ENCODE data around the gene NUDT9.
"Not testable (repeated sequence)": the region's sequence is repeated elsewhere in the genome, so short reads cannot be mapped to it uniquely, and the experiment has no call there.

The NUDT9 gene

DNA sequence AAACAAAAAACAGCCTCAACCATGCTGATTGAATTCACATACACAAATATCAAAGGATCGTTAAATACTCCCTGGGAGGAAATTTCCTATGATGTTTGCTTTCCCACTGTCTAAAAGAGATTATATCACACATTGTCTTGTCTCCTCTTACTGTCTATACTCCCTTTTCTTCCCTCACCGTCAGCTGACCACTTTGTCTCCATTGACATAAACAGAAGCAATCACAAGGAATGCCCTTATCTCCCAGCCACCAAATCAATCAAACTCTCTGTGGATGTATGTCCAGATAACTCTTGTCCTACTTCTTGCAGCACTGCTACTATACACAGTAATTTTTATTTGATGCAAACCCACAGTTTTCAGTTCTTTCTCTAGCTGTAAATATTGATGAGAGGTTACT, 12.2 kb upstream of the NUDT9 start:
- DNase-seq: no peak

DNA sequence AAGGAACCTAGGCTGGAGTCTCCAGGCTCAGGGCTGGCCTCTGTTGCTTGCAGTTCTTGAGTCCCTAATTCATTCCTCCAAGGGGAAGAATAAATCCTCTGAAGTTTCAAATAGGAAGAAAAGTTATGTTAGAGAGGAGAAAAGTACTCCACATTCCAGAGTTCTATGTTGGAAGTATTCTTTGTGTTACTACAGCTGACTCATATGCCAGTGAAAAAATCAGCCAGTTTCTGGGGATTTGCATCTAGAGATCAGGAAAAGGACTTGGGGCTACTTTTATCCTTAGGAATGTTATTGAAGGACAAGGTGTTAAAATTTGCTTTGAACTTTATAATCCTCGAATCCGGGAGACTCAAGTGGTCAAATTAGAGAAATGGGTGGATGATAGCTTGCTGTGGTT, 11.7 kb upstream of the NUDT9 start:
- no peak for DNase-seq

GRCh38 chr4:87414816-87415215, 7.6 kb upstream of the NUDT9 start:
- no peak for DNase-seq

DNA sequence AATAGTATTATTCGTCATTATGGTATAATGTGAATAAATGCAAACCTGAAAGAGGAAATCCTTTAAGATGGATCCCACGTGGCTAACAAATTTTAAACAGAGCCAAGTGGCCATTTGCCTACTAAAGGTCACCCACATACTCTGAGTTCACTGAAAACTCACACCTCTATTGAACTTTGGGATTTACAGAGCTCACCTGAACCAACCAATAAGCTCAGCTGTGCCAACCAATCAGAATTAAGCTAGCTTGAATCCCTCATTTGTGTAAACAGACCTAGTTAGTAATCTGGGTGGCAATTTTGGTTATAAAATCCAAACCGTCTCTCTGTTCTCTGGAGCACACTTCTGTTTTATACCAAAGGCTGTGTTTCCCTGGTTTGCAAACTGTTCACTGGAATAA, 5.4 kb upstream of the NUDT9 start:
- no peak for DNase-seq

DNA sequence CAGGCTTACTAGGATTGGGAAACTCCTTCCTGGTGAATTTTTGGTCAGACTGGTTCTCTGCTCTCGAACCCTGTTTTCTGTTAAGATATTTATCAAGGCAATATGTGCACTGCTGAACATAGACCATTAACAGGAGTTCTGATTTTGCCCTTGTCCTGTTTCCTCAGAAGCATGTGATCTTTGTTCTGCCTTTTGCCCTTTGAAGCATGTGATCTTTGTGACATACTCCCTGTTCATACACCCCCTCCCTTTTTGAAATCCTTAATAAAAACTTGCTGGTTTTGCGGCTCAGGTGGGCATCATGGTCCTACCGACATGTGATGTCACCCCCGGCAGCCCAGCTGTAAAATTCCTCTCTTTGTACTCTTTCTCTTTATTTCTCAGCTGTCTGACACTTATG, 4.0 kb upstream of the NUDT9 start:
- DNase-seq: not testable (repeated sequence)

DNA sequence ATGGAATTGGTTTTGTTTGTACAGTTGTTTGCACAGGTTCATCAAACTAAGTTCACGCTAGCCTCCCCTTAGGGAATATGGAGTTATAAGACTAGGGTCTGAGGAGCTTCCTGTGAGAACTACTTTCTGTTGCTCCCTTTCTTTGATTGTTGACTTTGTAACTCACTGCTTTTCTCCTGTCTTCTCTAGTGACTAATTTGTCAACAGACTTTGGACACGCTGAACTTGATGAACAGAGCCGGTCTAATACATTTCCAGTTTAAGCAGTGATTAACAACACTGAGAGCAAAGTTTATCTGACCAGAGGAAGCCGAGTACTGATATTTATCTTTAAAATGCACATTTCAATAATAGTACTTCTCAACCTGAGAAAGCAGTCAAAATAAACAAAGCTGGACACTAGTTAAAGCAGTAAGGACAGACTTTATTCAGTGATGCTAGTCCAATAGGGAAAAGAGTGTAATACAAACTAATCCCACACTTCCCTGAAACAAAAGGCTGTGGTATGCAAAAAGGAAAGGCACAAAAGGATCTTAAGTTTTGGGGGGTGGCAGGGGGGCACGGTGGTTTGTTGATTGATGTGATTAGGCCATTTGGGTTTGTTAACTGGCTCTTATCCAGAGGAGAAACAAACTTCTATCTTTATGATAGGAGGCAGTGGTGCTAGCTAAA, 2.7 kb upstream of the NUDT9 start:
- DNase-seq: peak; percentile 13

GRCh38 chr4:87420276-87420830, 2.0 kb upstream of the NUDT9 start:
- no peak for DNase-seq

DNA sequence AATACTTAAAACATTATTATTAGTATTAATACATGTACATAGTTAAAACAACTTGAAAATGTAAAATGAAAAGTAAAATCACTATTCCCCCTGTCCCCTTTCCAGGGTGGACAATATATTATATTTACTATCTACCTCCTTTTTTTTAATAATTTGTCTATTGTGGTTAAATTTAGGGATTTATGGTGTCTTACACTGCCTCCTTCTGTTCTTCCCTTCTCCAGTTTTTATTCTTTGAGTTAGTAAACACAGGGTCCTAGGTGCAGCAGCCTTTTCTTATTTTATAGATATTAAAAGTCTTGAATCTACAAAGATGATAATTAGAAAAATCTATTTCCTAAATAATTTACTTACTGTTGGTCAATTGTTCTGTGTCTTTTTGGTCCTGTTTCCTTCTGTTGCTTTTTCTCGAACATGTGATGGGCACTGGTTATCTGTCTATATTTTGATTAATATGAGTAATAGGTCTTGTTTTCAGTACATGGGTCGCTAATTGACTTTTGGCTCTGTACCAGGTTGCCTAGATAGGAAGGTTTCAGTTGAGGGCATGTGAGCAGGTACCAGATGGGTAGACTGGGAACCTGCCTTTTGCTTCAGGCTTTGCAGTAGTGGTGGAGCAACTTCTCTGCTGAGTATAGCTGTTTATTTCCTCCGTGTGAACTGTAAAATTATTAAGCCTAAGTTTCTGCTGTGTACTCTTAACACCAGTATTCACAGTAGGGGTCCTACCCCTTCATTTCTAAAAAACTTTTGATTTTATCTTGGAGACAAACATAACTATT, 1.1 kb downstream of the NUDT9 start:
- peak; percentile 26 for DNase-seq

- DNase-seq: not testable (repeated sequence)
Observed at GRCh38 chr4:87424099-87424543, 1.7 kb downstream of the NUDT9 start.

- no peak for DNase-seq
Observed at GRCh38 chr4:87425711-87426110, 3.3 kb downstream of the NUDT9 start.

- no peak for DNase-seq
Observed at GRCh38 chr4:87426865-87427517, 4.6 kb downstream of the NUDT9 start.

DNA sequence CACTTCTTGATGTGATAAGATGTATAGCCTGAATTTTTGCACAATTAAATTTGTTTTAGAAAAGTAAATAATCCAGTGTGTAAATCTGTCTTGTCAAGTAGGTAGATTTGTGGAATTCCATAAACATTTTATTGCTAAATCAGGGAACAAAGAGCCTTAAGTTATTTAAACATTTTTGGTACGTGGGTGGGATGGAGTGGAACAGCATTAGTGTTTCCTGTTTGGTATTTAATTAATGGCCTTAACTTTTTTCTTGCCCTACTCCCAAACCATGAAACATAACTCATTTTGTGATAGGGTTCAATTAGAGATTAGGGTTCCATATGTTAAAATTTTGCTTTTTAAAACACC, 5.1 kb downstream of the NUDT9 start:
- DNase-seq: no peak

- DNase-seq: no peak
Observed at GRCh38 chr4:87428979-87429378, 6.6 kb downstream of the NUDT9 start.

GRCh38 chr4:87430038-87430437, 7.7 kb downstream of the NUDT9 start:
- DNase-seq: no peak

- no peak for DNase-seq
Observed at GRCh38 chr4:87433342-87433741, 11.0 kb downstream of the NUDT9 start.

GRCh38 chr4:87442889-87443288, 20.5 kb downstream of the NUDT9 start:
- no peak for DNase-seq

GRCh38 chr4:87444741-87445140, 22.4 kb downstream of the NUDT9 start:
- DNase-seq: no peak

DNA sequence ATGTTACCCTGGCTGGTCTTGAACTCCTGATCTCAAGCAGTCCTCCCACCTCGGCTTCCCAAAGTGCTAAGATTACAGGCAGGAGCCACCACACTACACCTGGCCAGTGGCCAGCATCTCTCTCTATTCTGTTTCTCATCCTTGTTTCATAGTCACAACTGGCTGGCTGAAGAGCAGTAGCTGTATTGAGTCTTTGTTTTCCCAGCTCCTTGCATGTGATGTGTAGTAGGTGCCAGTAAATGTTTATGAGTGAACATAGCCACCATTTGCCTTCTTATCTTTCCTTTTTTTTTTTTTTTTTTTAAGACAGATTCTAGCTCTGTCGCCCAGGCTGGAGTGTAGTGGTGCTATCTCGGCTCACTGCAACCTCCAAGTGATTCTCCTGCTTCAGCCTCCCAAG, 23.6 kb downstream of the NUDT9 start:
- no peak for DNase-seq

DNA sequence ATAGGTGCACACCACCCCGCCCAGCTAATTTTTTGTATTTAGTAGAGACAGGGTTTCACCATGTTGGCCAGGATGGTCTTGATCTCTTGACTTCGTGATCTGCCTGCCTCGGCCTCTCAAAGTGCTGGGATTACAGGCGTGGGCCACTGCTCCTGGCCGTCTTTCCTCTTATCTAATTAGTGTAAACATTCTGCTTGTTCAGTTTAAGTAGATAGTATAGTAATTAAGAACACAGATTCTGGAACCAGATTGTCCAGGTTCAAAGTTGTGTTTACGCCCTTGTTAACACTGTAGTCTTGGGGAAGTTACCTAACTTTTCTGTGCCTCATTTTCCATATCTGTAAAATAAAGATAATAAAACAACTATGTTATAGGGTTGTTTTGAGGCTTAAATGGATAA, 24.0 kb downstream of the NUDT9 start:
- DNase-seq: not testable (repeated sequence)

- DNase-seq: no peak
Observed at GRCh38 chr4:87451537-87451936, 29.2 kb downstream of the NUDT9 start.

DNA sequence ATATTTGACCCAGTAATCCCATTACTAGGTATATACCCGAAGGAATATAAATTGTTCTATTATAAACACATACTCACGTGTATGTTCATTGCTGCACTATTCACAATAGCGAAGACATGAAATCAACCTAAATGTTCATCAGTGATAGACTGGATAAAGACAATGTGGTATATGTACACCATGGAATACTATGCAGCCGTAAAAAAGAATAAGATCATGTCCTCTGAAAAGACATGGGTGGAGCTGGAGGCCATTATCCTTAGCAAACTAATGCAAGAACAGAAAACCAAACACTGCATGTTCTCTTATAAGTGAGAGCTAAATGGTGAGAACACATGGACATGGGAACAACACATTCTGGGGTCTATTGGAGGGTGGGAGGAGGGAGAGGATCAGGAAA, 36.5 kb downstream of the NUDT9 start:
- DNase-seq: no peak

DNA sequence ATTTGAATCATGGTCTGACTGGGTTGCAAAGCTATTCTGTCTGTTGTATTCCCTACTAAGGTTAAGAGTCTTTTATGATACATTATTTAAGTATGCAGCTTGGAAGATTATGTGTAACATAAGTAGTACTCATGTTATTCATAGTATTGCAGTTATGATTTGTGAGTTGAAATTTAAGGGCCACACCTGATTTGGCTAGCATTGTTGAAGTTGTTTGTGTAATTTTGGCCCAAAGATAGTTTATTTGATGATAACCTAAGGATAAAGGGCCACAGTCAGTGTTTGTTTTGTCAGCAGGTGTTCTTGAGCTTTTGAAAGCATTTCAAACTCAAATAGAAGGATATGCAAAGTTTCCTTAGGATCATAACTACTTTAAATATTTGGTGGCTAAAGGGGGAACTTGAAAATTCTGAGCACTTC, 38.9 kb downstream of the NUDT9 start:
- no peak for DNase-seq

DNA sequence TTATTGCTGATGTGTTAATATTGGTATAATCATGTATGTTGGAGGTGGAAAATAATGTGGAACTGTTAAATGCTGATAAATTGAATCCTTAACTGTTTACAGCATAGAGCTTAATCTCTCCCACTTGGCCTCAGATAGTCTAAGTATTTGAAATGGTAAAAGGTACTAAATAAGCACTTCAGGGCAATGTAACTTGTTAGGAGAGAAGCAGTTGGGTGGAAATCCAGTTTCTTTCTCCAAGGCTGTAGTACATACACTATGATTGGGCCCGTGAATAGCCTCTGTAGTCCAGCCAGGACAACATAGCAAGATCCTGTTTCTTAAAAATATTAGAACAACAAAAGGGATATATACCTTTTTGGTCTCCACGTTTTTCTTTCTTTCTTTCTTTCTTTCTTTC, 39.7 kb downstream of the NUDT9 start:
- DNase-seq: no peak
